Tongue (tissue), 2 donors: ENCODE measurements around the gene CD99L2. TPM values are rescaled to one million over a fixed set of nuclear protein-coding genes. Genes with fewer than 3 reads are reported as not detected.
"Not testable (repeated sequence)": the region's sequence is repeated elsewhere in the genome, so short reads cannot be mapped to it uniquely, and the experiment has no call there.

Source experiments
- DNase-seq: peaks from one replicate; pipeline ENCODE4 v3.0.0-alpha.2; 2015
- total RNA-seq: library from RNA; depleted of rRNA; stranded (reverse); fragments of >200 nt; gene quantifications from one replicate; pipeline ENCODE4 v1.2.3, GENCODE V29; 2014

The CD99L2 gene
- total RNA-seq, 1 donor from 2014 or later = 41.7 TPM

DNA sequence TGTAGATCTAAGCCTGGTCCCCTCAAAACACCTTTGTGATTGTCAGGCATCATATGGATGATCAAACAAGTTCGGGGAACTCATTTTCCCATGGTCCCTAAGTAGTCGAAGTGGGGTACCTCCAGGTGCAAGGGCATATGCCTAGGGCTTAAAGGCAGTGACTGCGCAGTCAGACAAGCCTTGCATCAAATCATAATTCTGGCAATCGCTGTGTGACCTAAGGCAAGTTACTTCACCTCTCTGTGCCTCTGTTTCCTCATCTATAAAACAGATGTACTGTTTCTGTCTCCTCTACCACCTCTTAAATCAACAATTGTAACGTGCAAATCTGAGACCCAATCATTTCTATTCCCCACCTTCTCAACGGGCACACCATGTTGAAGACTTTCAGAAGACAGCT, 1.8 kb downstream of the CD99L2 start:
- DNase-seq = no peak

DNA sequence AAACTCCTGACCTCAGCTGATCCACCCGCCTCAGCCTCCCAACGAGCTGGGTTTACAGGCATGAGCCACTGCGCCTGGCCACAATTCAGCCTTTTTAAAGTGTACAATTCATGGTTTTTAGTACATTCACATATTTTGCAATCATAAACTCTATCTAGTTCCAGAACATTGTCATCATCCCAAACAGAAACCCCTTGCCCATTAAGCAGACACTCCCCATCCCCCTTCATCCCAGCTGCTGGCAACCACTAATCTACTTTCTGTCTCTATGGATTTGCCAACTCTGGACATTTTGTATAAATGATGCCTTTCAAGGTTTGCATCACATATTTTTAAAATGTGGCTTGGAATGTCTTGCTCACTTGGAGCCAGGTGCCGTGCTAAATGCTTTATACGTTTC, 4.5 kb downstream of the CD99L2 start:
- DNase-seq = no peak

DNA sequence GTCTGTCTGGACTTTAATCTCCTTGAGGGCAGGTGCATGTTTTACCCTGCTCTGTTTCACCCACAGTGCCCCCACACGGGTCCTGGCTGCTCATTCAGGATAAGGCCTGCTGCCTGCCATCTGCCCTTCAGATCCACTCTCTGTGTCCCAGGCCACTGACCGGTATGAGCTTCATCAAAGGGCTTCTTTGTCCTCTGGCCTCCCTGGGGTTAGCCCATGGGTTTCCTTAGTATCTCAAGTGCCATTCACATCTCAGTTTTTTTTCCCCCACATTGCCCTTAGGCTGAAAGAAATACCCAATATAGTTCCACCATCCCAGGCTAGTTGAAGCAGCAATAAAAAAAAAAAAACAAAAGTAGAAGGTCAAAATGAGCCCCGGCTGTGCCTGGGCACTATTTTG, 9.3 kb downstream of the CD99L2 start:
- DNase-seq = no peak

DNA sequence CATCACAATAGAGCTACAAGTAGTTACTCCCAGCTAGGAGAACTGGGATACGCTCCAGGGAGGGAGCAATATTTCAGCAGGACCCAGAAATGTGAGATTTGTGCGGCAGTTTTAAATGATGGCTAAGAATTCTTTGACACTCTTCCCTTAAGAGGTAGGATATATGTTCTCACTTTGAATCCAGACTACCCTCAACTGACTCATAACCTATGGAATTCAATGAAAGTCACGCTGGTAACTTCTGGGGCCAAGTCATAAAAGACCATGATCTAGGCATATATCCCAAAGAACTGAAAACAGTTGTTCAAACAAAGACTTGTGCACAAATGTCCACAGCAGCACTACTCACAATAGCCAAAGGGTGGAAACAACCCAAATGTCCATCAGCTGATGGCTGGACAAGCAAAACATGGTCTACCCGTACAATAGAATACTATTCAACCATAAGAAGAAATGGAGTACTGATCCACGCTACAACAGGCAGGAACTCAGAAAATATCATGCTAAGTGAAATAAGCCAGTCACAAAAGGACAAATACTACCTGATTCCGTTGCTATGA, 10.5 kb downstream of the CD99L2 start:
- DNase-seq = no peak

DNA sequence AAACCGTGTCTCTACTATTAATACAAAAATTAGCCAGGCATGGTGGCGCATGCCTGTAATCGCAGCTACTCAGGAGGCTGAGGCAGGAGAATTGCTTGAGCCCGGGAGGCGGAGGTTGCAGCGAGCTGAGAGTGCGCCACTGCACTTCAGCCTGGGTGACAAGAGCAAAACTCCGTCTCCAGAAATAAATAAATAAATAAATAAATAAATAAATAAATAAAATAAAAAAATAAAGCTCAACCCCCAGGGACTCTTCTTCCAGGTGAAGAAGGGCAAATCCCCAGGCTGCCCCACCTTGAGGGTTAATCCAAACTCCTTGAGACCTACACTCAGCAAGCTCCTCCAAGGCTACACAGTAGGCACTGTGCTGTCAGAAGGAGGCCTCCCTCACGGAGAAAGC, 11.2 kb downstream of the CD99L2 start:
- not testable (repeated sequence) for DNase-seq

DNA sequence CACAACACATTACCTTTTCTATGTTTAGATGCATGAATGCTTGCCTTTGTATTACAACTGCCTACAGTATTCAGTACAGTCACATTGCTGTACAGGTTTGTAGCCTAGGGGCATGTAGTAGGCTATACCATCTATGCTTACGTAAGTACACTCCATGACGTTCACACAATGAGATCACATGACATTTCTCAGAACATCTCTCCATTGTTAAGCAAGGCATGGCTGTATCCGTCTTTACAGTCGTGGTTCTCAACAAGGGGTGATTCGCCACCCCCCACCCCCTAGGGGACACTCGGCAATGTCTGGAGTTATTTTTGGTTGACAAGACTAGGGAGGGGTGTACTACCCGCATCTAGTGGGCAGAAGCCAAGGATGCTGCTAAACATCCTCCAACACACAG, 12.1 kb downstream of the CD99L2 start:
- DNase-seq = no peak

DNA sequence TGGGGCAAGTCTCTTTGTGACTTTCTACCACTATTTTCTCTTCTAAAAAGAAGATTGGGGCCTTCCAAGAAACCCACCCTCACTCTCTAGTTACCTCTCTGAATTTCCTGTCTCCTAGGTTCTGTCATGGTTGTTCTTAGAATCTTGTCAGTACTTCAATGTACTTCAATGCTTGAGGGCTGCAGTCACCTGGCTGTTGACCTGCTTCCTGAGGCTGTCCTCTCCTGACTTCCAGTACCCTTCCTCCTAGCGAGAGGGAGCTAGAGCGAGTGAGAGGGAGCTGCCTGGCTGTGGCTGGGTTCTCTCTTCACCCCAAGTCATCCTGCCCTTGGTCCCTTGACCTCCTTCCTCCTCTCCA, 17.7 kb downstream of the CD99L2 start:
- DNase-seq = no peak

DNA sequence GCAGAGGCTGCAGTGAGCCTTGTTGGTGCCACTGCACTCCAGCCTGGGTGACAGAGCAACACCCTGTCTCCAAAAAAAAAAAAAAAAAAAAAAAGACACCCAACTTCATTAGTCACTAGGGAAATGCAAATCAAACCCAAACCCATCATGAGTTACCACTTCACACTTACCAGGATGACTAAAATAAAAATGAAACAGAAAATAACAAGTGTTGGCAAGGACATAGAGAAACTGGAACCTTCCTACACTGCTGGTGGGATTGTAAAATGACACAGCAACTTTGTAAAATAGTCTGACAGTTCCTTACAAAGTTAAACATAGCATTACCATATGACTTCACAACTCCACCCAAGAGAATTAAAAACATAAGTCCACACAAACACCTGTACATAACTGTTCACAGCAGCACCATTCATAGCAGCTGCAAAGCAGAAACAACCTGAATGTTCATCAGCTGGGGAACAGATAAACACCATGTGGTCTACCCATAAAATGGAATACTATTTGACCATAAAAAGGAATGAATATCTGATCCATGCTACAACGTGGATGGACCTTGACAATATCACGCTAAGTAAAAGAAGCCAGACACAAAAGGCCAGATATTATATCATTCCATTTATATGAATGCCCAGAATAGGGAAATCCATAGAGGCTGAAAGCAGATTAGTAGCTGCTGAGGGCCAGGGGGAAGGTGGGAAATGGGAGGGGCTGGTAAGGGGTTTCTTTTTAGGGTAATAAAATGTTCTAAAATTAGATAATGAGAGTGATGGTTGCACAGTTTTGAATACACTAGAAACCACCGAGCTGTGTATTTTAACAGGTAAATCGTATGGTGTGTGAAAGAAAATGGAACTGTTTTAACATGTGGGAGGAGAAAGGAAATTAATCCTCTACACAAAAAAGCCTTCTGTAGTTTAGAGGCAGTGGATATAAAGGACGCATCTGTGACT, 18.3 kb downstream of the CD99L2 start:
- no peak for DNase-seq

DNA sequence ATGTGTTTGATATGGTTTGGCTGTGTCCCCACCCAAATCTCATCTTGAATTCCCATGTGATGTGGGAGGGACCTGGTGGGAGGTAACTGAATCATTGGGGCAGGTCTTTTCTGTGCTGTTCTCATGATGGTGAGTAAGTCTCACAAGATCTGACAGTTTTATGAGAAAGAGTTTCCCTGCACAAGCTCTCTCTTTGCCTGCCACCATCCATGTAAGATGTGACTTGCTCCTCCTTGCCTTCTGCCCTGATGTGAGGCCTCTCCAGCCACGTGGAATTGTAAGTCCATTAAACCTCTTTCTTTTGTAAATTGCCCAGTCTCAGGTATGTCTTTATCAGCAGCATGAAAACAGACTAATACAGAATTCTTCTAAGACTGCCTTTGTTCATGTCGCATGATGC, 22.8 kb downstream of the CD99L2 start:
- DNase-seq = not testable (repeated sequence)

DNA sequence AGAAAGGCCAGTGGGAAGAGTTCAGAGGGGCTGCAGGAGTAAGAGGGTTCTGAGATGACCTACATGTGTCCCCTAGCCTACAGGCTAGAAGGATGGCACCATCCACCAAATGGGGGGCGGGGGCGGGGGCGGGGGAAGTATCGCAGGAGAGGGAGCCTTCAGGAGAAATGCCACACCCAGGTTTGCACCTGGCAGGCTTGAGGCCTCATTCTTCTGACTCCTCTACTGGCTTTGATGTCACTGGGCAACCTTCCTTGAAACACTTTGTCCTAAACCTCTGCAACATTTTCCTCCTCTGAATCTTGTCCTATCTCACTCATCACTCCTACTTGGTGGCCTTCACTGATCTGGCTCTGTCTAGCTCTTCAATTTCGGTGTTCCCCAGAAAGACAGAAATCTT, 24.0 kb downstream of the CD99L2 start:
- DNase-seq = no peak

DNA sequence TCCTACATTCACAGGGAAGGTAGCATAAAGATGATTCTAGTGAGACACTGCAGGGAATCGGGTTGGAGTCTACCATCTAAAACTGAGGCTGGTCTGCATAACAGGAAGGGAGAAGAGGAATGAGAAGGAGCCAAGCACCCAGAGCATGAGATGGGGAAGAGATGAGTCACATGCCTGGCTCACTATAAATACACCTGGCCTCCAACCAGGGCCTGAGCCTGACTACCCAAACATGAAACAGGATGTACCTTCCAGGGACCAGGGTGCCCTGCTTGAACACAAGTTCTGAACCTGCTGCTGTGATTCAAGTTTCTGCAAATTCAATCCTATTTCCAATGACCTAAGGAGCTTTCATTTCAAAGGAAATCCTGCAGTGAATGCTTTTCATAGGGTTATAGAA, 24.9 kb downstream of the CD99L2 start:
- no peak for DNase-seq

DNA sequence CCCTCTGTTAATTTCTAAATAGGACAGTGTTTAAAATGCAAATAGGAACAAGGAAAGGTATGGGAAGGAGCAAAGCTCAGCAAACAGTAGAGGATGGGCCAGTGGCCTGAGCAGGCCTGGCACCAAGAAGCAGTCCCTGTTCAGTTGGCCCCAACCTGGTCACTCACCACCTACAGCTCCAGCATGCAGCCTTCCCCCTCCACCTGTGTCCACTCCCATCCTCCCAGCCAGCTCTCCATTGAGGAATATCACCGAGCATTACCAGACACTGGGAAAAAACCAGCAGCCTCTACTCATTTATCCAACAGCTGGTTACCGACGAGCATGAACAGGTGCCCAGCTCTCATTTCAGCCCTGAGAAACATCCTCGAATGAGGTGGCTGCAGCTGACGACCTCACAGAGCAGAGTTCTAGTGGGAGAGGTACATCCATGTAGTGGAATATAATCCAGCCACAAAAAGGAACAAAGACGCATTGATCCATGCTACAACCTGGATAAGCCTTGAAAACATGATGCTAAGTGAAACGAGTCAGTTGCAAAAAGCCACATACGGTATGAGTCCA, 25.6 kb downstream of the CD99L2 start:
- peak; percentile 49 for DNase-seq

DNA sequence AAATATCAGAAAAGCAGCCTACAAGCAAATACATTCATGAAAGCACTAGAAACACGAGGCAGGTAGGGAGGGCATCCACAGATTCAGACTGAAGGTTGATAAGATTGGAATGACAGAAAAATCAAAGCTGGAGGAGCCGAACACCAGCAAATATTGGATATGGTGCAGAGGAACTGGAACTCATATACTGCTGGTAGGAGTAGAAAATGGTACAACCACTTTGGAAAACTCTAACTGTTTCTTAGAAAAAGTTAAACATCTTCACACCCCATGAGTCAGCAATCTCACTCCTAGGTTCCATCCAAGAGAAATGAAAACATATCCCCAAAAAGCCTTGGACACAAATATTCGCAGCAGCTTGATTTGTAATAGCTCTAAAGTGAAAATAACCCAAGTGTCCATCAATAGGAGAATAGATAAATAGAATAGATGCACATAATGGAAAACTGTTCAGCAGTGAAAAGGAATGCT, 27.1 kb downstream of the CD99L2 start:
- DNase-seq = no peak

DNA sequence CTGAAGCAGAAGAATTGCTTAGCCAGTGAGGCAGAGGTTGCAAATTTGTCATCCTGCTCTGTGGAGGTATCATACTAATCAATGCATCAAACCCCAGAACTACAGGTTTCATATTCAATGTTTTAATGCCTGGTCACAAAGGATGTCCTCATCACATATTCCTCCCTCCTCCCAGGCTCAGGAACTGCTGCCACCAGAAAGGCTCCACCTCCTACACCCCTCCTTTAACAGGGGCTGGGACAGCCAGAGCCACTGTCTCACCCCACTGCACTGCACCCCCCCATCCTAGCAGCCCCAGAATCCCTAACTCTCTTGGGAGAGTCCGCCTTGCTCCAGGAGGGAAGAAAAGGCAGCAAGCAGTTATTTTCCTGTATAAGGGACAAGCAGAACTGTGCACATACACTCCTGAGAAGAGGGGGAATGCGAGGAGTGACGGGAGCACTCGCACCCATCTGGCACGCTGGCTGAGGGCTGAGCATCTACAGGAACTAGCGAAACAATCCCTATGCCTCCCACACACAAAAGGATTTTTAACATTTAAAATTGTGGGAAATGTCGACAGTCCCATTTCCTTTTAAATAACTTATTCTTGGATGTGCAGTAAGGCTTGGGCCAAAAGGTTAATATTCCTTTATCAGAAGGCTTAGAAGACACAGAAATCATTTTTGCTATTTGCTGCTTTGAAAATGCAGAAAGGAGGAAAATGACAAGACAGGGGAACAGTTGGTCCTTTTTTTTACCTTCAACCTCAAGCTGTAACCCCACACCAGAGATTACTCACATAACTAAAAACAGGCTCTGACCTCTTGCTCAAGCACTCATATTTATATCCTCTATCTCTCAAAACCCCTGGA, 27.8 kb downstream of the CD99L2 start:
- no peak for DNase-seq

DNA sequence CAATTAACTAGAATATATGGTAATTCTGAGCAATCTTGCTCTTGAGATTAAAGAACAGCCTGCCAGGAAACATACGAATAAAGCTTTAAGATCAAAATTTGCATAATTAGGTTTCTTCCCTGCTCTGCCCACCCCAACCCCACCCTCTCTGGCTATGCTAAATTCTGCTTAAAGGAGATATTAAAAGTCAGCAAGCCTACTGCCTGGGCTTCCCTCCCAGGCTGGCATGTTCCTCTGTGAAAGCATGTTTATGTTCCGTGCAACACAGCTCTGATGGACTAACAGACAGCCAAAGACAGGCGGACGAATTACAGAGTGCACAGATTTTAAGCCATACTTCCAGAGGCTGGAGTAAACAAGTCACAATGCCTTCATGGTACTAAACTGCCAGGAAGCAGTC, 28.4 kb downstream of the CD99L2 start:
- DNase-seq = no peak

DNA sequence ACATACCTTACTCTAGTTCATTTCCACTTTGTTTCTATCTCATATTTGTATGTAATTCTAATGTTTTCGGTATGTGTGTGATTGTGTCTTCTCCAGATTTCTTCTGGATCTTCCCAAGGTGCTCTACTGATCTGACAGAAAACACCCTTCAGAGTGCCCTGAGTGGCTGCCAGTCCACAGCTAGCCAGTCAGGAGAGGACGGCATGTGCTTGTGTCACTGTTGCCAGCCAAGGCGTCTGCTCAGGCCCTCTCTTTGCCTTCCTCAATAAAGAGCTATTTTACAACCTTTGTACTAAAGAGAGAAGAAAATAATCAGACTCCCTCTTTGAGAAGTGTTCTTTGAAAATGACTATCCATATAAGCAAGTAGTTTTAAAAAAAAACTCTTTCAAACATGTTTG, 29.0 kb downstream of the CD99L2 start:
- DNase-seq = no peak

DNA sequence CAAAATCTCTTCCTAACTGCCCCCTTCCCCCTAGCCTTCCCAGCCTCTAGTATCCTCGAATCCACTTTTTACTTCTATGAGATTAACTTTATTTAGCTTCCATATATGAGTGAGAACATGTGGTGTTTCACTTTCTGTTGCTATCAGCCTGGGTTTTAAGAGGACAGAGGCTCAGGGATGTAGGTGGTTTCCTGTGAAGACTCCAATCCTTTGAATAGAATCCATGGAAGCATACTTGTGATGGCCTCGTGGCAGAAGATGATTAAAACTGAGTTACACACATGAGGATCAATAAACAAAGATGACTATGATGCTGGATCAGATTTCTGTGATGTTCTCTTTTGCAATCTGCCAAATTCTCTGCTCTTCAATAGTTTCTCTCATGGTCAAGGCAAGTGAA, 29.8 kb downstream of the CD99L2 start:
- DNase-seq = no peak

DNA sequence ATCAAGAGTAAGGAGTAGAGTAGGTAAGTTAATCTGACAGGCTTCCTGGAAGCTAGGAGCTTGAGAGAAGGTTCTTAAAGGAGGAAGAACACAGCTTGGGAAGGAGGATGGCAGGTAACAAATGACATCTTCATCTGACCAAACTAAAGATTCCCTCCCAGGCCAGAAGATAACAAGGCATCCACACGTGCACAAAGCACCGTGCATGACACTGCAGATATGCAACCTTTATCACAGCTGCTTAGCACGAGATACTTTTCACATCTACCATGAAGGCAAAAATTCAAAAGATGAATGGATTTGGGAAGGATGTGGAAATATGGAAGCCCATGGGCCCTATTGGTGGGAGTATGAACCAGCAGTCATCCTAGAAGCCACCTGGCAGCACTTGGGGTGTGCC, 34.3 kb downstream of the CD99L2 start:
- no peak for DNase-seq

DNA sequence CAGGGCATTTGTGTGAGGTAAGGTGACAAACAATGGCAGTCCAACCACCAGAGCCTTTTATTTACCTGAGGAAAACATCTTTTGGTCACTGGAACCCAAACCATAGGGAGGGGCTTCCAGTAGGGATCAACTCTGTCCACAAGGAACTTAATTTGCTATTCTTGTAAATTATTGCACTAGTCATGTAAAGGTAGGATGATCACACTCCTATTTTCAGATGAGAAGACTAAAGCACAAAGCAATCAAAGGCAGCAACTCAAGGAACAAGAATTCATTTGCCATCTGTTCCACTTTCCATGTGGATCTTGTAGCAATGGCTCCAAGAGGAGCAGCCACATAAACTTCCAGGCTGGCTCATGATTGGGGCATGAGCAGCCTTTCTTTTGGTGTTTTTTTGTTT, 35.3 kb downstream of the CD99L2 start:
- DNase-seq = no peak

DNA sequence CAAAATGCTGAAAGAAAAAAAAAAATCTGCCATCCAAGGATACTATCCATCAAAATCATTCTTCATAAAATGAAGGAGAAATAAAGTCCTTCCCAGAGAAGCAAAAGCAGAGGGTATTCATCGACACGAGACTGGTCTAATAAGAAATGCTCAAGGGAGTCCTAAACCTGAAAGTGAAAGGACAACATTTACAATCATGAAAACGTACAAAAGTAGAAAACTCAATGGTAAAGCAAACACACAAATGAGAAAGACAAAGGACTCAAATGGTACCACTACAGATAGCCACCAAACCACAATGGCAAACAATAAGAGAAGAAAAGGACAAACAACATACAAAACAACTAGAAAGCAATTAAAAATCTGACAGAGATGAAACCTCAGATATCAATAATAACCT, 41.0 kb downstream of the CD99L2 start:
- no peak for DNase-seq

DNA sequence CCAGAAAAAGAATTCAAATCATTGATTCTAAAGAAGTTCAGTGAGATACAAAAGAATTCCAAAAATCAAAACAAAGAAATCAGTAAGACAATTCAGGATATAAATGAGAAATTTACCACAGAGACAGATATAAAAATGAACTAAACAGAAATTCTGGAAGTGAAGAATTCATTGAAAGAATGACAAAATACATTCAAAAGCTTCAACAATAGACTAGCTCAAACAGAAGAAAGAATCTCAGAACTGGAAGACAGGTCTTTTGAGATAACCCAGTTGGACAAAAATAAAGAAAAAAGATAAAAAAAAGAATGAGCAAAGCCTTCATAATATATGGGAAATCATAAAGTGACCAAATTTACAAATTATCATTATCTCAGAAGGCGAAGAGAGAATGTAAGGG, 41.7 kb downstream of the CD99L2 start:
- DNase-seq = no peak

DNA sequence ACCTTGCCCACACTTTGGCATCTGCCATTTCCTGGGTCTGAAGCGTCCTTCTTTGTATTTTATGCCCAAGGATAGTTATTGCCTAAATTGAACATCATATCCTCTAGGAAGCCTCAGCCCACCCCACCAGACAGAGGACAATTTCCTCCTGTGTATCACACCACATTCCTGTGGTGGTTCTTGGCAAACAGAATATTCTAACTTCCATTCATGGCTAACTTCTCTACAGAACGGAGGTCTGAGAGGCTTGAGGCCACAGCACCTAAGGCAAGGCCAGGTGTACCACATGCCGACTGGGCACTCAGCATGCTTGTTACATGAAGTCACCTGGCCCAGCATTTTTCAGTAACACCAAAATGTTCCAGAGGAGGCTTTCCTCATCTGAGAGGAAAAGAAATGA, 42.4 kb downstream of the CD99L2 start:
- DNase-seq = no peak

DNA sequence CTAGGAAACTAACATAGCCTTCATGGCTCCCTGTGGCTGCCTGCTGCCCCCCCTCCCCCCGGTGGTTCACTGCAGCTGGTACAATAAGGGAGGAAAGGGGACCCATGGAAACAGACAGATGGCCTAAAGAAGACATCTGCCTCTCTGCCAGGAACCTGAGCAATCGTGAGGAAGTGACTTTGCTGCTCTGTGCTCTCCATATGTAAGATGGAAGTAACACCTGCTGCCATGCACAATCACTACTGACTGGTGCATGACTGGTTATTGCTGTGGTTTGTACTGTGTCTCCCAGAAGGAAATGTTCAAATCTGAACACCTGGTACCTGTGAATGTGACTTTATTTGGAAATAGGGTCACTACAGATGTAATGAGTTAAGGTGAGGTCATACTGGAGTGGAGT, 43.6 kb downstream of the CD99L2 start:
- DNase-seq = no peak
